ENCODE measurements around the gene PPP3CA. TPM values are rescaled to one million over a fixed set of nuclear protein-coding genes. Genes with fewer than 3 reads are reported as not detected.

The PPP3CA gene
- total RNA-seq, 1 experiment from 2014 or later, result 133 TPM

- DNase-seq (ENCODE audit: low read depth, low spot score) (no peak), ATAC-seq (no peak)
- Histone ChIP-seq H3K79me2 (ENCODE audit: insufficient read depth, low read length) (peaks cover 76% of the 10 kb centered on the region), H3K4me2 (ENCODE audit: low read length) (no peak overlapping the region), H4K20me1 (ENCODE audit: insufficient read depth) (no peaks in the 10 kb centered on the region), H2AFZ (ENCODE audit: low read depth, low read length, poor library complexity, severe bottlenecking) (no peak overlapping the region), H3K36me3 (ENCODE audit: control insufficient read depth in 1 of 2, insufficient read depth in 2 of 2, low read length in 2 of 2) (no peaks in the 10 kb centered on the region), H3K4me1 (ENCODE audit: control insufficient read depth in 1 of 2, insufficient read depth in 2 of 2, low read length in 2 of 2) (peaks cover 7 to 9% of the 10 kb centered on the region in 2 experiments; a peak in 3 of 4 replicates), H3K9ac (ENCODE audit: low read length) (no peak overlapping the region), H3K4me3 (replicated peaks in 1 of 2; ENCODE audit: low read depth in 1 of 2, low read length in 2 of 2) (no peak overlapping the region), H3K9me3 (ENCODE audit: control insufficient read depth in 1 of 2, insufficient read depth in 1 of 2, low read depth in 1 of 2, low read length in 2 of 2) (no peaks in the 10 kb centered on the region), H3K27ac (ENCODE audit: low read depth, low read length) (no peak overlapping the region), H3K9me2 (ENCODE audit: insufficient read depth) (no peaks in the 10 kb centered on the region), H3K27me3 (ENCODE audit: insufficient read depth, low read length) (no peaks in the 10 kb centered on the region)
- ChIA-PET RAD21 (ENCODE audit: low non-redundant PET in 1 of 2, low total read pairs in 2 of 2, uncharacterized antibody in 2 of 2, unreplicated experiment in 2 of 2) (no interaction called here), POLR2A (interaction anchor here (0.7 kb wide), 1 partner anchor 10 kb away, joined by 3 read pairs; no protein-coding TSS in a partner anchor), CTCF (no interaction called here)
- BruUV-seq (replicated peaks), result no TSS peak
- intact Hi-C loops (cut with micrococcal nuclease), result no loop called here
- no peak for TF ChIP-seq SP1 (IDR thresholded peaks at IDR 0.05; ENCODE audit: low read depth)
- TF ChIP-seq EGR1 (IDR thresholded peaks at IDR 0.05; ENCODE audit: low read depth), result no peak
- TF ChIP-seq POLR2A (IDR thresholded peaks at IDR 0.05; ENCODE audit: borderline replicate concordance, extremely low read depth, insufficient read depth, insufficient read length), result no peak
- no peak for TF ChIP-seq CEBPB (IDR thresholded peaks at IDR 0.05; ENCODE audit: low read depth)
- no peak for TF ChIP-seq YY1 (IDR thresholded peaks at IDR 0.05; ENCODE audit: extremely low read depth, insufficient replicate concordance, low read depth, low read length)
- no peak for TF ChIP-seq SIN3A (IDR thresholded peaks at IDR 0.05; ENCODE audit: low read depth)
- TF ChIP-seq ELF1 (IDR thresholded peaks at IDR 0.05; ENCODE audit: borderline replicate concordance, low read depth), result no peak
- TF ChIP-seq EZH2 (IDR thresholded peaks at IDR 0.05), result no peak
- TF ChIP-seq ZBTB33 (IDR thresholded peaks at IDR 0.05; ENCODE audit: extremely low read depth, insufficient replicate concordance, low read length), result no peak
- TF ChIP-seq CTCF (IDR thresholded peaks at IDR 0.05 in 2 of 3, conservative IDR thresholded peaks at IDR 0.05 in 1 of 3; ENCODE audit: borderline replicate concordance in 1 of 3, insufficient read depth in 1 of 3, low read depth in 2 of 3, low read length in 2 of 3), result no peak
- no peak for TF ChIP-seq FOSL1 (IDR thresholded peaks at IDR 0.05; ENCODE audit: low read depth)
- no peak for TF ChIP-seq SRF (IDR thresholded peaks at IDR 0.05; ENCODE audit: low read depth)
- no peak for TF ChIP-seq CBX3 (IDR thresholded peaks at IDR 0.05; ENCODE audit: low read depth)
- TF ChIP-seq TCF7L2 (IDR thresholded peaks at IDR 0.05; ENCODE audit: borderline replicate concordance, extremely low read depth, insufficient read depth, insufficient read length), result no peak
These were observed 56.1 kb downstream of the PPP3CA start for GRCh38 chr4:101291198-101291597.

Measured in HCT116 (cell line).